Choroid plexus epithelial cell (primary cell): Measurements from ENCODE around the gene GRHPR.
"Not testable (repeated sequence)": the region's sequence is repeated elsewhere in the genome, so short reads cannot be mapped to it uniquely, and the experiment has no call there.

Source experiments
- DNase-seq: peaks from one replicate; pipeline ENCODE4 v3.0.0-alpha.2; 2010; ENCODE audit warnings: low read depth
- H3K4me3 ChIP-seq: 2 replicates; pipeline ENCODE4 v1.5.1; 2011; ENCODE audit warnings: low read depth, mild to moderate bottlenecking, control low read depth, low read length, moderate library complexity
- TF ChIP-seq, protein P1 (sequence below): conservative IDR thresholded peaks from 2 replicates; pipeline ENCODE4 v1.5.1; 2011; ENCODE audit warnings: low read depth, mild to moderate bottlenecking, control low read depth, inconsistent platforms, low read length, moderate library complexity

The GRHPR gene

DNA sequence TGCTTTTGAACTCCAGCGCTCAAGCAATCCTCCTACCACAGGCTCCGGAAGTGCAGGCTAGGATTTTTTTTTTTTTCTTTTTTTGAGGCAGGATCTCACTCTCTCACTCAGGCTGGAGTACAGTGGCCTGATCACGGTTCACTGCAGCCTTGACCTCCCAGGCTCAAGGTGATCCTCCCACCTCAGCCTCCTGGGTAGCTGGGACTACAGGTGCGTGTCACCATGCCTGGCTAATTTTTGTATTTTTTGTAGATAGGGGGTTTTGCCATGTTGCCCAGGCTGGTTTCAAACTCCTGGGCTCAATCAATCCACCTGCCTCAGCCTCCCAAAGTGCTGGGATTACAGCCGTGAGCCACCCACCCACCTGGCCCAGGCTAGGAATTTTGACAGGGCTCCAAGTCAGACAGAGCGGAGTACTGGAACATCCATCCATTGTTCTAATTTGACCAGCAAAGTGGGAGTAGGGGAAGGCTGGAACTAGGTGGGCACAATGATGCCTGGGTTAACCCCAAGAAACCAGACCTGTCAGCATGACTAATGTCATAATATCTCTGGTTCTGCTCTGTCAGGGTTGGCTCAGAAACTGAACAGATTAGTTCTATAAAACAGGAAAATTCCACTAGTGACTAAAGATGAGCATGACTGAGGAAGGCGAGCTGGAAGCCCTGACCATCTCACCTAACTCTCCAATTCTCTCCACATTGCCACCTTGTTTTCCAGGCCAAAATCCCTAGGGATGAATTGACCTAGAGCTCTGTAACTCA lies 33.6 kb downstream of the GRHPR start:
- TF ChIP-seq, protein P1, sequence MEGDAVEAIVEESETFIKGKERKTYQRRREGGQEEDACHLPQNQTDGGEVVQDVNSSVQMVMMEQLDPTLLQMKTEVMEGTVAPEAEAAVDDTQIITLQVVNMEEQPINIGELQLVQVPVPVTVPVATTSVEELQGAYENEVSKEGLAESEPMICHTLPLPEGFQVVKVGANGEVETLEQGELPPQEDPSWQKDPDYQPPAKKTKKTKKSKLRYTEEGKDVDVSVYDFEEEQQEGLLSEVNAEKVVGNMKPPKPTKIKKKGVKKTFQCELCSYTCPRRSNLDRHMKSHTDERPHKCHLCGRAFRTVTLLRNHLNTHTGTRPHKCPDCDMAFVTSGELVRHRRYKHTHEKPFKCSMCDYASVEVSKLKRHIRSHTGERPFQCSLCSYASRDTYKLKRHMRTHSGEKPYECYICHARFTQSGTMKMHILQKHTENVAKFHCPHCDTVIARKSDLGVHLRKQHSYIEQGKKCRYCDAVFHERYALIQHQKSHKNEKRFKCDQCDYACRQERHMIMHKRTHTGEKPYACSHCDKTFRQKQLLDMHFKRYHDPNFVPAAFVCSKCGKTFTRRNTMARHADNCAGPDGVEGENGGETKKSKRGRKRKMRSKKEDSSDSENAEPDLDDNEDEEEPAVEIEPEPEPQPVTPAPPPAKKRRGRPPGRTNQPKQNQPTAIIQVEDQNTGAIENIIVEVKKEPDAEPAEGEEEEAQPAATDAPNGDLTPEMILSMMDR = no peak
- no peak overlapping the region for H3K4me3 ChIP-seq
- no peak for DNase-seq

DNA sequence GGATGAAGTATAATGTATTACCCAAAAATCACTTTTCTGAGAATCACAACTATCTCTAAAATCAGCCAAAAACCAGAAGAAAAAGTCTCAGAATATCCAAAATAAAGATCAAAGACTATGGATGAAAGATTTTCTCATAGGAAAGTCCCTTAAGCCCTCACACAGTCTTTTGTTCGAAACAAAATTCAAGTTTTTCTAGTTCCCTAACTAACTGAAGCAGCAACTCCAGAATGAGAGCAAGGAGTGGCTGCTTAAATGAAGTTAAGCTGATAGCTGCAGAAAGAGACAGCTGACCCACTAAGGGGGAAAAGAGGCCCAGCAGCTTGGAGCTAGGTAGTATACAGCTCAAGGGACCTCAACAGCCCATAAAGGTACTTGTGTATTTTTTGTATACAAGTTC lies 34.3 kb downstream of the GRHPR start:
- TF ChIP-seq, protein P1 = no peak
- DNase-seq = no peak

DNA sequence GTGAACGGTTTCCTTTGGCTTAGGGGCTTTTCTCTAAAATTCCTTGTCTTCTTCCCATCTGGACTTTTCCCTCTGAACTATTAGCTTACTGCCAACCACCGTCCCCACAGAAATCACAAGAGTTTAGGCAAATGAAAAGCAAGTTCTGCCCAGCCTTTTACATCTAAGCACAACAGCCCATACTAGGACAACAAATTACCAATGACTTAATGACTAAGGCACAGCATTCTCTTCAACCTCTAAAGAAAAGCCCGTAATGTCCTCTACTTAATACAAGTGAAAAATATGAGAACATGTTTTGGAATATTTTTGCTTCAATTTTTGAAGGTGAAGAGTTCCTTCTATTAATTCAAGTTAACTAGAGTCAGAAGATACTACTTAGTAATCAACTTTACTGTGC lies 41.5 kb downstream of the GRHPR start:
- no peak for DNase-seq
- peak overlapping the region; percentile 95 for H3K4me3 ChIP-seq
- TF ChIP-seq, protein P1 = no peak

More for the DNA sequence above, 34.3 kb downstream of the GRHPR start:
- no peak overlapping the region for H3K4me3 ChIP-seq

DNA sequence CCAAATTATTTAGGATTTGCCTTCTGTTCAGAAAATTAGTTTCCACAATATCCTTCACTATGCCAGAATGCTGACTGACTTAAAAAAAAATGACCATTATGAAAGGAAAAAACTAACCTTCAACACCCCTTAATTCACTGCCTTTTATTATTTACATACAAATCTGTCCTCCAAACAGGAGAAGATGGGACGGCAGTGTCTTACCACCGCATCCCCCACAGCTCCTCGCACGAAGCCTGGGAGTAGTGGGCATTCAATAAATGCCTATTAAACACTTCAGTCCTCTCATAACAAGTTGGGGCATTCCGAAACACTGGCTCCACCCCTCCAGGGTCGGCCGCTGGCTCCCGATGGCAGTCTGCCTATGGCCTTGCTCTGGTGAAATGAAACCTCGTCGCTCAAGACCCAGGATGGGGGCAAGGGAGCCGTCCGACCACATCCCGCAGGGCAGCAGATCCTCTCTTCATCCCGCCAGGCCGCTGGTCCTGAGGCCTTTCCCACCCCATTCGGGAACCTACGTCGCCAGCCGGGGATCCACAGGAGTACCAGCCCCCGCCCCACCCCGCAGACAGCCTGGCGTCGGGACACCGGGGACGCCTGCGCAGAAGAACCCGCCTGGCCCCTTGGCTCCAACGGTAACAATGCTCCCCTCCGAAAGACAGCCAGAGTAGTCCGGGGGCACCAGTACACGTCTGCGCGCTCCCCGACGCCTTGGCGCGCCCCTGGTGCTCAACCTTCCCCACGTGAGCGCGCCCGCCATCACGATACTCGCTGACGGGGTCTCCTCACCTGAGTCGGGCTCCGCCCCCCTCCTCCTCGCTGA lies 42.1 kb downstream of the GRHPR start:
- DNase-seq = peak; percentile 69

DNA sequence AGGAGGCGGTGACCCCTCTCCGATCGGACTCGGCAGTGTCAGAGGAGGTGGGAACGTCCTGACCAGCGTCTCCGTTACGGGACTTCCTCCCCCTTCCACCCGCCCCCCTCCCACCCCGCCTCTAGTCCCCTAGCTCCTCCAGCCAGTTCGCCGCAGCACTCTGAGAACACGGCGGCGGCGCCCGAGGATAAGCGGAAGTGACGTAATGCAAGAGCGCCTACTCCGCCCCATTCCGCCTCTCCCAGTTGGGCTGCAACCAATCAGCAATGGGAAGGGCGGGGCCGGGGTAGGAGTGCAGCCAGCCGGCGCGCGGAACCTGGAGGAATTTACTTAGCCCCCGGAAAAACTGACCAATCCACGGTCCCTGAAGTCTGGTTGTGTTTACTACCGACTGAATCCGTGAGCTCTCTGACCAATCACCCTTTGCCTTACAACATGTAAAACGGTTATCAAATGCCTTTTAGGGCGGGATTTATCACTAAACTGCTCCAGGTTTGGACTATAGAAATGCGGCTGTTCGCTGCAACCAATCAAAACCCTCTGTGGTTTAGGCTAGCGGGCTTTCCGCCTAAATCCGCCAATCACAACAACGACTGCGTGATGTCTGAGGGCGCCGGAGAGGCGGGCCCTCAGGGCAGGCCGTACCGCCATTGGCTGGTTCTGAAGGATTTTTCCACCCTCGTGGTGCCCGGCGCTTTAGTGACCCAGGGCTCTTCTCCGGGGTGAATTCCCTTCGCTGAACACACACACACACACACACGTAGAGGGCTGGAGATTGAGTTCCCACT lies 42.9 kb downstream of the GRHPR start, which contains the start of gene ZBTB5:
Gene ZBTB5, minus strand, starts transcription at position 202 of the 788 bp plus-strand sequence. CDS start 22,899 bp downstream, outside the sequence.
- peak; percentile 100 for DNase-seq
- TF ChIP-seq, protein P1 = no peak

More for the DNA sequence above, 42.1 kb downstream of the GRHPR start:
- peak overlapping the region; percentile 95 for H3K4me3 ChIP-seq
- TF ChIP-seq, protein P1 = no peak

DNA sequence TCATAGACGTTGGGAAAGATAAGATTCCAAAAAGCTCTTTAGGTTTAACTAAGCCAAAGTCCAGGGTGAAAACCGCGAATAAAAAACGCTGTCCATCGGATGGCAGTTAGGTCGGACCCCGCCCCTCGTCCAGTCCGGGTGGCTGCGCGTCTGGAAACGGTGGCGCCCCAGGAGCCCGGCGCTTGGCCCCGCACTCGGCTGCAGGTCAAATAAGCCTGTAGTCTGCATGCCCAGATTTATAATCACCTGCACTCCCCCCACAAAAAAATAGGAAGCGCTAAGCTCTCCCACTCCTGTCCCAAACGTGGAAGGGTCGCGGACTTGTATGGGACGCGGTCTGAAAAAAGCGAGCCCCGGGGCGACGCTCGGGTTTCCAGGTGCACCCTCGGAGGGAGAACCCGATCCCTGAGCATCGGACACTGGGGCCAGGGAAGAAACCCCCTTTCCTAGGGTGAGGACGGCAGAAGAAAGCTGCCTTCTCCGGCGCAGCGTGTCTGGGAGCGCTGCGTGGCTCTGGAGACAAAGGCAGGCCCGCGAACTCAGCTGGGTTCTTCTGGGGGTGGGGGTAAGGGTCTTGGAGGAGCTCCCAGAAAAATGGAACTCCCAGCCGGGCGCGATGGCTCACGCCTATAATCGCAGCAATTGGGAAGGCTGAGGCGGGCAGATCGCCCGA lies 43.7 kb downstream of the GRHPR start:
- peak overlapping the region; percentile 66 for H3K4me3 ChIP-seq
- peak; percentile 93 for DNase-seq
- TF ChIP-seq, protein P1 = no peak

More for the DNA sequence above, 42.9 kb downstream of the GRHPR start, which contains the start of gene ZBTB5:
- peak within 1 kb of the TSS; percentile 95 for H3K4me3 ChIP-seq

DNA sequence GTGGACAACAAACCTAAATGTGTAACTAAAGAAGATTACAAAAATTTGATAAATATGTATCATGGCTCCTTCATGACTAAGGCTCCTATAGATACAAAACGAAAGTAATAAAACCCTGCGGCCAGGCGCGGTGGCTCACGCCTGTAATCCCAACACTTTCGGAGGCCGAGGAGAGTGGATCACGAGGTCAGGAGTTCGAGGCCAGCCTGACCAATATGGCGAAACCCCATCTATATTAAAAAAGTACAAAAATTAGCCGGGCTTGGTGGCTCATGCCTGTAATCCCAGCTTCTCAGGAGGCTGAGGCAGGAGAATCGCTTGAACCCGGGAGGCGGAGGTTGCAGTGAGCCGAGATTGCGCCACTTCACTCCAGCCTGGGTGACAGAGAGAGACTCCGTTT lies 45.0 kb downstream of the GRHPR start:
- DNase-seq, H3K4me3 ChIP-seq: not testable (repeated sequence)
